Measurements from ENCODE around the gene HOXC11.

HOXC11 gene

GRCh38 chr12:53985994-53986685, 13.2 kb downstream of the HOXC11 start:
- no peak for DNase-seq

DNA sequence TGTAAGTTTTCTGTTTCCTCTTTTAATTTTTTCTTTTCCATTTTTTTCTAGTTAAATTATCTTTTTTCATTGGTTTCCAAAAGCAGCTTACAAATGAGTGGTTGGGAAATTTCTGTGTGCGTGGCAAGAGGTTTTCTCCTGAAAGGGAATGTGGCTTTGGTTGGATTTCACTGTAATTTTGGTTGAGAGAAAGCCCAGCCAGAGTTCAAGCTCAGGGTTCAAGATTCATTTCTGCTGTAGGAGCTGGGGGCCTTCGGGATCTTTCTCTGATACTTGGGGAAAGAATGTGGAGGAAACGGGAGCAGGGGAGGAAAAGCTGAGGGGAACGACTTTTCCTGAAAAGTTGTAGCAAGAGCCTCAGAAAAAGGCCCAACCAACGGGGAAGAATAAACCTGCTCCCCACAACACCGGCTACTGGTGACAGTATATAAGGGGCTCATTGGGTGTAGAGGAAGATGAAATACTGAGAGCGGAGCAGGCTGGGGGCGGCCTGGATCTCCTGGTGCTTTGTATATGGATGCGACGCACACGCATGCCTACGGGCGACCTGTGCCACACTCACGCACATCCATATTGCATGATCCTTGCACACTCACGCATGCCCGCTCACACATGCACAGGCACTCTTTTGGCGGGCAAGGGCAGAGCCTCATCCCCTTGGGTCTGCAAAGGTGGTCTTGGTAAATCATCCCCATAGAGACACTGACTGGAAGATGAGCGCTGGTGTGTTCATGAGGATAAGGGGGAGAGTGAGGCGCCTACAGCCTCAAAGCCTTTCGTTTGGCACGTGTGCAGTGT, 14.0 kb downstream of the HOXC11 start:
- no peak for DNase-seq

- no peak for DNase-seq
Observed at GRCh38 chr12:53987787-53988230, 14.9 kb downstream of the HOXC11 start.

- no peak for DNase-seq
Observed at GRCh38 chr12:53988541-53989226, 15.8 kb downstream of the HOXC11 start.

DNA sequence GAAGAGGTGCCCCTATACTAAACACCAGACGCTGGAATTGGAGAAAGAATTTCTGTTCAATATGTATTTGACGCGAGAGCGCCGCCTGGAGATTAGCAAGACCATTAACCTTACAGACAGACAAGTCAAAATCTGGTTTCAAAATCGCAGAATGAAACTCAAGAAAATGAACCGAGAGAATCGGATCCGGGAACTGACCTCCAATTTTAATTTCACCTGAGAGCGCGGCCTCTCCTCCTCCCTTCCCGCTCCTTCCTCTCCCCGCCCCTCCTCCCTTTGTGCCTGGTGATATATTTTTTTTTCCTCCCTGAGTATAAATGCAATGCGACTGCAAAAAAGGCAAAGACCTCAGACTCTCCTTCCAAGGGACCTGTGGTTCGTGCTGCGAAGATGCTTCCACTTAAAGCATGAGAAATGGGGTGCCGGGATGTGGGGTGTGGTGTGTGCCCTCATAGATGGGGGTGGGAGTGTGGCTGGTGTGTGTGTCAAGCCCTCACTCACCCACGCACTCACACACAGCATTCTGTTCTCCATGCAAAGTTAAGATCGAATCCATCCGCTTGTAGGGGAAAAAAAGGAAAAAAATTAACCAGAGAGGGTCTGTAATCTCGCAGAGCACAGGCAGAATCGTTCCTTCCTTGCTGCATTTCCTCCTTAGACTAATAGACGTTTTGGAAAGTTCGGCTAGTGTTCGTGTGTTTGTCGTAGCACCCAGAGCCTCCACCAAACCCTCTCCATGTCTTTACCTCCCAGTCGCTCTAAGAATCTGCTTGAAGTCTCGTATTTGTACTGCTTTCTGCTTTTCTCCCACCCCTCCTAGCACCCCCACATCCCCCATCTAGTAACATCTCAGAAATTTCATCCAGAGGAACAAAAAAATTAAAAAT, 16.5 kb downstream of the HOXC11 start:
- DNase-seq = peak; percentile 28

- no peak for DNase-seq
Observed at GRCh38 chr12:53990311-53991076, 17.6 kb downstream of the HOXC11 start.

DNA sequence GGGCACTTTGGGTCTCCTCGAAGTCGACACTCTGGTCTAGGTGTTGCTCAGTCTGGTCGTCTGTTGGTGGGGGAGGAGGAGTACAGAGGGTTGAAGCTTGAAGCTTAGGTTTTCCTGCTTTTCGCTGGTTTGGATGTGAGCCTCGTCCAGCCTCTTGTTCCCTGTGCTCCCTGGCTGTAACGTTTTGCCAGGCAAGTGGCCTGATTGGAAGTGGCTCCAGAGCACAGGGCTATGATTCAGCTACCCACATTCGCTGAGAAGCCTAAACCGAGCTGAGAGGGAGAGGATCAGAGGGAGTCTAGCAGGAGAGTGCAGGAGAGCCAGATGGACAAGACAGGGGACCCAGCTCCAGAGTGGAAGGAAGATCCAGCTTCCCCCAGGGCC, 18.1 kb downstream of the HOXC11 start:
- no peak for DNase-seq

DNA sequence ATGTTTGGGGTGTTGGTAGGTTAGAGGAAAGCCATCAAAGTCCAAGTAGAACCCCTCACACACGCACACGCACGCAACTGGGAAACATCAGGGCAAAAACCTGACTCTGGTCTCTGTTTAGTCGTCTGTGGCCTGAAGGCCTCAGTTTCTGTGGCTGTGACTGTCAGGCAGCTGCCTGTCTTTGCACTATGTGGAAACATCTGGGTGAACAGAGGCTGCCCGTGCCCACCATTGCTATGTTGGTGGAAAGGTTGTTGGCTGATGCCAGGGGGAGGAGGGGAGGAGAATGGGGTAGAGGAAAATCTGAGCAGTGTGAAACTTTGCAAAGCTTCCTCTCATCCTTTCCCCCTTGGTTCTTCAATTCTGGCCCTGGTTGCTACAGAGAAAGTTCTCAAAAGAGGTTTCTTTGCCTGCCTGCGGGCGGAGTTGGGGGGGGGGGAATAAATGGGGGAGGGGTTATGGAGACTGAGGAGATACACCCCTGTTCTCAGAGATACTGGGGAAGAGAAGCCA, 19.5 kb downstream of the HOXC11 start:
- DNase-seq = no peak

- DNase-seq = no peak
Observed at GRCh38 chr12:53993162-53994008, 20.5 kb downstream of the HOXC11 start.

DNA sequence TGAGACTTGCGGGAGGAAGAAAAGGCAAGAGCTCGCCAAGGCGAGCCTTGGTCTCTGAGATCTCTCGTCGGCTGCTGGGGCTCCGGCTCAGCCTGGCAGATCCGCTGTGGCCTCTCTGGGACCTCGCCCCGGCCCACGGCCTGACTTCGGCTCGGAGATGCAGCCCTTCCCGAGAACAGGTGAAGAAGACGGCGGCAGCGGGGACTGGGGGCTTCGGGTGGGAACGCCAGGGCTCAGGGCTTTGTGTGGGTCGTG, 21.0 kb downstream of the HOXC11 start:
- DNase-seq = no peak

DNA sequence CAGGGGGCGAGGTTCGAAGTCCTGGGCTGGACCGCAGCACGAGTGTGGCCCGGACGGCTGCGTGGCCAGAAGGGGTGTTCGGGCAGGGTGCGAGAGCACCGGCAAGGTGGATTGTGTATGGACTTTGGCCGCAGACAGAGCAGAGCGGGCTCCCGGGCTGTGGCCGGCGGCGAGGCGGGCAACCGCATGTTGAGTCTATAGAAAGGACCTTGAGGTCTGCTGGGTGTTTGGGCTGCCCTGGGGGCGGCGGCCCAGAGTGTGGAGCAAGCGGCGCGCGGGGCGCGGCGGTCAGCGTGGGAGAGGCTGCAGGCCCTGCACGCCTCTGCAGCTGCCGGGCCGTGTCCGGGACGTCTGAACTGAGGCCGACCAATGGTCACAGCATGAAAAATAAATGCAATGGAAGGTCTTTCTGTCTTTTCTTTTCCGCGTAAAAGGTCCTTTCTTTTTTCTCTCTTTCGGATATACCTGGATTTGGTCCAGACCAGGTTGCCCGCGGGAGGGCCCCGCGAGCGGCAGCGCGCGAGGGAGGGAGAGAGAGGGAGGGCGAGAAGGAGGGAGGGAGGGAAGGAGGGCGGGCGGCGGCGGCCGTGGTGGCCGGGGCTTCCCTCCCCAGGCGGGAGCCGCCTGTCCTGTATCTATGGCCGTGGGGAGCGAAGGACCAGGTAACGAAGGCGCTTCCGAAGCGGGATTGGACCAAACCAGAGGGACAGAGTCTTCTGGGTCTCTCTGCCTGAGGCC, 21.5 kb downstream of the HOXC11 start:
- no peak for DNase-seq

- no peak for DNase-seq
Observed at GRCh38 chr12:53995002-53995377, 22.1 kb downstream of the HOXC11 start.

DNA sequence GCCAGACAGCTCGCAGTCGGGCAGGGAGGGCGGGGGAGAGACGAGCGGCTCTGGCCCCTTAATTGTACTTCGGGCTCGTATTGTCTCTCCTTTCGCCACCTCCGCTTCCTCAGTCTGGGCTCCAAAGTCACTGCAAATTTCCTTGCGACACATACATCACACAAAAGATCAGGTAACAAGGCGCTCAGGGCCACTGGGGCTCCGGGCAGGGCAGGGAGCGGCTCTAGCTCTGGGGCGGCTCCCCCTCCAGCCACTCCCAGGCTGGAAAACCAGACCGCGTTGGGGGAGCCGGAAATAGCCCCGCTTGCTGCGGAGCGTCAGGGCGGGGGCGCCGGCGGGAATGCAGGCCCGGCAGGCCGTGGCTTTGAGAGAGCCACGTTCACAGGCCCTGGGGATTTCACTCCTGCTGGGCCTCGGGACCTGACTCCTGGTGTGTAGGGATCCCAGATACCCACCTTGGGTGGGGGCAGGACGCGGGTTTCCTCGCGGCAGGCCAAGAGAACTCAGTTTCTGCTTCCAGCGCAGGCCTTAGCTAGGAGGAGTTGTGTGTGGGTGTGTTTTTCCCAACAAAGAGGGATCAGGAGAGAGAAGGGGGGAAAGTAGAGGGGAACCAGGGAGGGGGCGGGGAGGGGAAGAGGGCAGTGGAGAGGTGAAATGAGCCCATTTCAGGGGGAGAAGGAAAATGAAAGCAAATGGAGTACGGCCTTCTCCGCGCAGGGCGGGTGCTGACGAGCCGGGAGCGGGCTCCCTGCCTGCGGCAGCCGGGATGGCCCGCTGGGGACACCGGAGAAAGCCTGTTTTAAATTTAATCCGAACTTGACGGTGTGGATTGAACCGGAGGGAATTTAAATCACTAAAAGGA, 22.7 kb downstream of the HOXC11 start:
- no peak for DNase-seq

DNA sequence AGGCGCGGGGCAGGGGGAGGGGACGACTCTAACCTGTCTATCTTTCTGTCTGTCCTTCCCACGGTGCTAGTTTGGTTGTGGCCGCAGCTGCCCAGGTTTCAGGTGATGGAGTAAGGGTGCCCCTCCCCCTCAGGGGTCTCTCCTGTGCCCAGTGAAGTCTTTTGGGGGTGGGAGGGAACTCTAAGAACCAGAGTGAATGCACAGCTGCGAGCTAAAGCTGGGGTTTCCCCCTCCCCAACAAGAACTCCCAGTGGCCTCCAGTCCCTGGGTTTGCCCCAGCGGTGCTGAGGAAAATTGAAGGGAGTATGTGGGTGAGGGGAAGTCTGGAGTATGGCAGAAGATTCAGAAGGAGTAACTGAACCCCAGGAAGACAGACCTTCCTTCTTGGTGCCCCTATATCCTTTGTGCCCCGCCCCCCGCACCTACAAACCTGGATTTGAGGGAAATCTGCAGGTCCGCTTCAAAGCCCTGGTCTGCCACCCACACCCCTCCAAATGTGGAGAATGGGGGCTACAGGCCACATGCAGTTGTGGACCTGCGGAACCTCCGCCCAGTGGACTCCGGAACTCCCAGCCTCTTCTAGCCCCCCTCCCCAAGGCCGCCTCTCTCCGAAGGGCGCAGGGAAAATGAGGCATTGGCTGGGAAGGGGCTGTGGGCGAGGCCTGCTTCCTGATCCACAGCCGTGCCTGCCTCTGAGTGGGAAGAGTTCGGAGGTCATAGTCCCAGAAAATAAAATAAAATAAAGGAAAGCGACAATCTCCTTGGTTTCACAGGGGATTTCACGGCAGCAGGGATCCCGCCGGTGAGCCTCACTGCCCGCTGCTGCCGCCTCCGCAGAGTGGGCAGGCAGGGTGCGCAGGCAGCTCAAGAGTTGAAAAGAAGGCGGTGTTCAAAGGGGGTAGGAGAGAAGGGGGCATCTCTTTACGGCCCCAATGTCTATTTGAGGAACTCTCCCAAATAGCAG, 23.6 kb downstream of the HOXC11 start:
- DNase-seq = no peak

DNA sequence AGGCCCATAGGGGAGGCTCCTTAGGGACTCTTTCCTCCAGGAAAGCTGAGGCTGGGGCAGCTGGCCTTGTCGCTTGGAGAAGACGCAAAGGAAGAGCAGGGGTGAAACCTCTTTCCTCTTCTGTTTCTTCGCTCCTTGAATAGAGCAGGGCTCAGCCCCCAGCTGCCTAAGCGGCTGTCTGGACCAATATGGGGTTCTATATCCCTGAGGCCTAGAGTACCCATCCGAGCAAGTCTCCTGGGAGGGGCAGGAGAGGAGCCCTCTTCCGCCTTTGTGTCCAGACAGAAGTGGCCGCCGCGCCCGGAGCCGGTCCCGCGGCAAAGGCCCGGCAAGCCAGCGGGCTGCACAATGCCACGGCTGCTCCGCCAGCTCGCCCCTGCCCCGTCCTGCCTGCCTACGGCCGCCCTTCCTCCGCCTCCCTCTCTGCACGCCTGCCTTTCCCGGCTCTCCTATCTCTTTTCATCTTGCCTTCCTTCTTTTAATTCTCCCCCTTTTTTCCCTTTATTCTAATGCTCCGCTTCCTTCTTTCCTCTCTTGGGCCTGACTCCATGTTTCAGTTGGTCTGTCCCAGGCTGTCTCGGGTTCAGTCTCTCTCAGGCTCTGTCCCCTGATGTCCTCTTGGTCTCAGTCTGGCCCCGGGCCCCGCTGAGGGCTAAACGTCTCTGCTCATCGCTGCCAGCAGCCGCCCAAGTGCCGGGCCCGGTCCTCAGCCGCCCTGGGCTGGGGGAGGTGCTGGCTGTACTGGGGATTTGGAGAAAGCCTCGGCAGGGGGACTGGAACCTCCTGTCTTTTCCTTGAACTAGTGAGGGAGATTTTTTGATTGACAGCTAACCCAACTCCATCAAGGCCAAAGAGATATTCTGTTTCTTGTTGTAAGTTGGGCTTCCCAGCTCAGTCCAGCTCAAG, 24.5 kb downstream of the HOXC11 start:
- DNase-seq = no peak

DNA sequence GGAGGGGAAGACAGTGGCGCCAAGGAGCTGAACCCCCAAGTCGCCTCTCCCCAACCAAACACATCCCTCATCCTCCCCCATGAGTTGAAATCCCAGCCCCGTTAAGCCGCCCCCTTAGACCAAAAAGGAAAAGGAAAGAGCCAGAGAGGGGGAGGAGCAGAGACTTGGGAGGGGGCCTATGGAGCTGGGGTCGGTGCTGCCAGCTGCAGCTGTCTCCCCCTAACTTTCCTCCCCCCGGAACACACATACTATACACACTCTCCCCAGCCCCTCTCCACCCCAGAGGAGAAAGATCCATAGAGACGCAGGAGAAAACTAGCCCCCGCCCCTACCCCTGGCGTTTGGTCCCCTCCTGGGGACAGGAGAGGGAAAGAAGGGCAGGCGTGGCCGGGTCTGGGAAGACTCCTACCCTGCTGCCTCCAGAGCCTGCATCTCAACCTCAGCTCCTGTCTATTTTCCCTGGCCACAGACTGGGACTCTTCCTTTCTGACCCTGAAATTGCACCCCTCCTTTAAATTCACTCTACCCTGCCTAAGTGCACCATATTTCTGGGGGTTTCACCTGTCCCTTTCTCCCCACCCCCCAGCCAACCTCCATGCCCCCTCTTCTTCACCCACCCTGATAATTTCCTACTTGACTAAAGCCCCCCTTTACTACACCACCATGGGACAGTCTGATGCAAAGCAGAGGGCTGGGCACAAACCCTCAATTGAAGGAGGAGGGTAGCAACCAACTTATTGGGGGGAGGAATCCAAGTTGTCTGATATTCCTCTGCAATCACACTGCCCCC, 25.4 kb downstream of the HOXC11 start:
- no peak for DNase-seq

Measured in SIG-M5 (cell line).